Skeletal muscle tissue (tissue), 4 donors: ENCODE results near the gene DNLZ. TPM values are rescaled to one million over a fixed set of nuclear protein-coding genes. Genes with fewer than 3 reads are reported as not detected.

Source experiments
- H3K27ac ChIP-seq: one replicate; pipeline ENCODE4 v1.7.0; 2013; ENCODE audit warnings: mild to moderate bottlenecking, low read depth, low read length, inconsistent platforms
- H3K27me3 ChIP-seq, 3 donors: one replicate each; pipeline ENCODE4 v1.7.0; 2013; ENCODE audit warnings: low read length in 3 of 3; ENCODE audit not compliant: control insufficient read depth in 3 of 3, insufficient read depth in 3 of 3
- H3K36me3 ChIP-seq, 3 donors: one replicate each; pipeline ENCODE4 v1.7.0; 2013; ENCODE audit warnings: low read length in 3 of 3; ENCODE audit not compliant: control insufficient read depth in 3 of 3, insufficient read depth in 3 of 3
- H3K4me1 ChIP-seq, 3 donors: one replicate each; pipeline ENCODE4 v1.7.0; 2013; ENCODE audit warnings: low read length in 3 of 3, mild to moderate bottlenecking in 3 of 3; ENCODE audit not compliant: control insufficient read depth in 3 of 3, insufficient read depth in 3 of 3
- H3K4me3 ChIP-seq, 3 donors: one replicate each; pipeline ENCODE4 v1.7.0; 2013; ENCODE audit warnings: low read length in 3 of 3
- H3K9ac ChIP-seq, 3 donors: one replicate each; pipeline ENCODE4 v1.7.0; 2013; ENCODE audit warnings: low read length in 3 of 3, mild to moderate bottlenecking in 3 of 3, moderate library complexity in 2 of 3, low read depth in 1 of 3
- H3K9me3 ChIP-seq, 3 donors: one replicate each; pipeline ENCODE4 v1.7.0; 2013; ENCODE audit warnings: low read length in 3 of 3; ENCODE audit not compliant: control insufficient read depth in 3 of 3
- total RNA-seq: library from RNA; depleted of rRNA; stranded (reverse); fragments of >200 nt; gene quantifications from one replicate; pipeline ENCODE4 v1.2.3, GENCODE V29; 2014
- donor health status: Osteomylitis.

Gene DNLZ
- total RNA-seq, 1 donor from 2014 or later: 5.2 TPM

- Histone ChIP-seq H3K4me1 (no peaks in the 10 kb centered on the region), H3K4me3 (no peak overlapping the region), H3K9ac (no peak overlapping the region), H3K27me3 (peaks cover 0 to 16% (median 0%) of the 10 kb centered on the region in 3 donors), H3K27ac (no peak overlapping the region), H3K9me3 (no peaks in the 10 kb centered on the region), H3K36me3 (no peaks in the 10 kb centered on the region)
These were observed 29.0 kb downstream of the DNLZ start for GRCh38 chr9:136334541-136334940.

GRCh38 chr9:136333486-136333885 is 30.1 kb downstream of the DNLZ start:
- no peak overlapping the region for H3K9ac ChIP-seq
- H3K4me1 ChIP-seq: peaks cover 6 to 9% (median 6%) of the 10 kb centered on the region in 3 donors
- H3K27me3 ChIP-seq: peaks cover 0 to 22% (median 7%) of the 10 kb centered on the region in 3 donors
- no peaks in the 10 kb centered on the region for H3K36me3 ChIP-seq
- H3K4me3 ChIP-seq: no peak overlapping the region
- no peak overlapping the region for H3K27ac ChIP-seq
- H3K9me3 ChIP-seq: no peaks in the 10 kb centered on the region

- Histone ChIP-seq H3K27me3 (peaks cover 3 to 26% (median 12%) of the 10 kb centered on the region in 3 donors), H3K4me1 (peaks cover 10 to 13% (median 11%) of the 10 kb centered on the region in 3 donors), H3K36me3 (no peaks in the 10 kb centered on the region), H3K9ac (no peak overlapping the region), H3K9me3 (no peaks in the 10 kb centered on the region), H3K27ac (no peak overlapping the region), H3K4me3 (no peak overlapping the region)
These were observed 30.5 kb downstream of the DNLZ start for GRCh38 chr9:136333045-136333444.

- no peaks in the 10 kb centered on the region for H3K36me3 ChIP-seq
- H3K9me3 ChIP-seq: no peaks in the 10 kb centered on the region
- H3K27me3 ChIP-seq: peaks cover 5 to 23% (median 13%) of the 10 kb centered on the region in 3 donors
- no peak overlapping the region for H3K4me3 ChIP-seq
- no peak overlapping the region for H3K9ac ChIP-seq
- H3K4me1 ChIP-seq: peaks cover 12 to 15% (median 13%) of the 10 kb centered on the region in 3 donors
- no peak overlapping the region for H3K27ac ChIP-seq
These were observed 31.0 kb downstream of the DNLZ start for GRCh38 chr9:136332482-136332983.

- peaks cover 5 to 20% (median 13%) of the 10 kb centered on the region in 3 donors for H3K27me3 ChIP-seq
- H3K9ac ChIP-seq: no peak overlapping the region
- no peak overlapping the region for H3K4me3 ChIP-seq
- H3K27ac ChIP-seq: no peak overlapping the region
- no peaks in the 10 kb centered on the region for H3K36me3 ChIP-seq
- no peaks in the 10 kb centered on the region for H3K9me3 ChIP-seq
- peaks cover 15 to 17% (median 16%) of the 10 kb centered on the region in 3 donors for H3K4me1 ChIP-seq
These were observed 31.7 kb downstream of the DNLZ start for GRCh38 chr9:136331556-136332481.

- H3K9me3 ChIP-seq: no peaks in the 10 kb centered on the region
- no peak overlapping the region for H3K9ac ChIP-seq
- H3K27ac ChIP-seq: no peak overlapping the region
- H3K36me3 ChIP-seq: no peaks in the 10 kb centered on the region
- H3K4me3 ChIP-seq: no peak overlapping the region
- H3K27me3 ChIP-seq: peaks cover 5 to 28% (median 14%) of the 10 kb centered on the region in 3 donors
- peaks cover 18 to 20% (median 19%) of the 10 kb centered on the region in 3 donors for H3K4me1 ChIP-seq
These were observed 32.5 kb downstream of the DNLZ start for GRCh38 chr9:136331030-136331429.

GRCh38 chr9:136330406-136330990 is 33.0 kb downstream of the DNLZ start:
- Histone ChIP-seq H3K27me3 (peaks cover 8 to 30% (median 18%) of the 10 kb centered on the region in 3 donors), H3K4me3 (no peak overlapping the region), H3K27ac (no peak overlapping the region), H3K4me1 (peaks cover 18 to 20% (median 19%) of the 10 kb centered on the region in 3 donors), H3K9me3 (no peaks in the 10 kb centered on the region), H3K36me3 (no peaks in the 10 kb centered on the region), H3K9ac (no peak overlapping the region)

GRCh38 chr9:136329636-136330405 is 33.7 kb downstream of the DNLZ start:
- peaks cover 11 to 34% (median 24%) of the 10 kb centered on the region in 3 donors for H3K27me3 ChIP-seq
- peaks cover 18 to 20% (median 19%) of the 10 kb centered on the region in 3 donors for H3K4me1 ChIP-seq
- no peak overlapping the region for H3K9ac ChIP-seq
- H3K36me3 ChIP-seq: no peaks in the 10 kb centered on the region
- no peaks in the 10 kb centered on the region for H3K9me3 ChIP-seq
- H3K27ac ChIP-seq: no peak overlapping the region
- no peak overlapping the region for H3K4me3 ChIP-seq

GRCh38 chr9:136329211-136329627 is 34.3 kb downstream of the DNLZ start:
- Histone ChIP-seq H3K4me1 (peaks cover 18 to 20% (median 19%) of the 10 kb centered on the region in 3 donors), H3K9ac (peak overlapping the region in 1 of 3 donors; percentile 66), H3K27ac (no peak overlapping the region), H3K36me3 (no peaks in the 10 kb centered on the region), H3K9me3 (no peaks in the 10 kb centered on the region), H3K4me3 (no peak overlapping the region), H3K27me3 (peaks cover 12 to 39% (median 24%) of the 10 kb centered on the region in 3 donors)
